Fibroblast of lung (primary cell): ENCODE results near the gene LARP1.

Source experiments
- EZH2 ChIP-seq: IDR thresholded peaks from 2 replicates; pipeline ENCODE4 v1.5.1; 2012; ENCODE audit warnings: low read length, control low read depth, mild to moderate bottlenecking; ENCODE audit errors: missing control alignments
- TF ChIP-seq, protein P1 (sequence below), 2 donors: IDR thresholded peaks in 1 of 2; conservative IDR thresholded peaks in 1 of 2; 1 replicate in 1 of 2; 2 replicates in 1 of 2; pipeline ENCODE4 v1.5.1; 2011 to 2012; ENCODE audit warnings: low read length in 2 of 2, control low read depth in 1 of 2, inconsistent platforms in 1 of 2, low read depth in 1 of 2, mild to moderate bottlenecking in 1 of 2

DNA sequence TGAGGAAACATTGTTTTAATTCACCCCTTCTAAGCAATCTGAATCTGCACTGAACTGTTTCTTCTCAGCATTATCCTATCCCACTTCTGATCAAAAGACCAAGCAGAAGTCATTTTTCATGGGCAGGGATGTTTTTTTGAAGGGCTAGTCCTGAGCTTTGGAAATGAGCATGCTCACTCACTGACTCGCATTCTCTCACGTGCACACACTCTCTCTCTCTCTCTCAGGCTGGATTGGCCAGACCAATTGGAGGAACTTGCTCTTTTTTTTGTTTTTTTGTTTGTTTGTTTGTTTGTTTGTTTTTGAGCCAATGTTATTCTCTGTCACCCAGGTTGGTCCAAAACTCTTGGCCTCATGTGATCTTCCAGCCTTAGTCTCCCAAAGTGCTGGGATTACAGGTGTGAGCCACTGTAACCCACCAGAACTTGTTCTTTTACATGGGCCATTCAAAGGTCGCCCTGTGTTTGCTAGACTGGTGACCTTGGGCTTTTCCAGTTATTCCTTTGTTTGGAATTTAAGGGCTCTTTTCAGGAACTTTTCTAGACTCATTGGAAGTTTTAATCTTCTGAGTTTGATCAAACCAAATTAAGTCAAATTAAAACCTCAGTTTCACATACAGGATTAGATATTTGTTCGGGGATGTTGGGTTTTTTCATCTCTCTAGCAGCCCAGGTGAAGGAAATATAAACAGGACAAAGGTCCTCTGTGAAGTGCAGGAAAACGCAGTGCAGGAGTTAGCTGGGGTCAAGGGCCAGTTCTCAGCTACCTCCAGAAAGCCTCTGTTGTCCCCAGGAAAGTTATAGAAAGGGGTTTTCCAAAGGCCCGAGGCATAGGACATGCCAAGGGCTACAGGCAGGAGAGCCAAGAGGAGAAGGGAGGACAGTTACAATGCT is 82.1 kb downstream of the LARP1 start:
- TF ChIP-seq, protein P1, sequence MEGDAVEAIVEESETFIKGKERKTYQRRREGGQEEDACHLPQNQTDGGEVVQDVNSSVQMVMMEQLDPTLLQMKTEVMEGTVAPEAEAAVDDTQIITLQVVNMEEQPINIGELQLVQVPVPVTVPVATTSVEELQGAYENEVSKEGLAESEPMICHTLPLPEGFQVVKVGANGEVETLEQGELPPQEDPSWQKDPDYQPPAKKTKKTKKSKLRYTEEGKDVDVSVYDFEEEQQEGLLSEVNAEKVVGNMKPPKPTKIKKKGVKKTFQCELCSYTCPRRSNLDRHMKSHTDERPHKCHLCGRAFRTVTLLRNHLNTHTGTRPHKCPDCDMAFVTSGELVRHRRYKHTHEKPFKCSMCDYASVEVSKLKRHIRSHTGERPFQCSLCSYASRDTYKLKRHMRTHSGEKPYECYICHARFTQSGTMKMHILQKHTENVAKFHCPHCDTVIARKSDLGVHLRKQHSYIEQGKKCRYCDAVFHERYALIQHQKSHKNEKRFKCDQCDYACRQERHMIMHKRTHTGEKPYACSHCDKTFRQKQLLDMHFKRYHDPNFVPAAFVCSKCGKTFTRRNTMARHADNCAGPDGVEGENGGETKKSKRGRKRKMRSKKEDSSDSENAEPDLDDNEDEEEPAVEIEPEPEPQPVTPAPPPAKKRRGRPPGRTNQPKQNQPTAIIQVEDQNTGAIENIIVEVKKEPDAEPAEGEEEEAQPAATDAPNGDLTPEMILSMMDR (conservative IDR thresholded peaks at IDR 0.05 in 1 of 2, IDR thresholded peaks at IDR 0.05 in 1 of 2; ENCODE audit: low read depth in 1 of 2, low read length in 2 of 2), result no peak
- TF ChIP-seq EZH2, result no peak
